Measurements from ENCODE around the gene CALR3. TPM values are rescaled to one million over a fixed set of nuclear protein-coding genes. Genes with fewer than 3 reads are reported as not detected.

Gene CALR3
- total and polyA plus RNA-seq, 10 of the 15 experiments (the other 5 are each of a cell fraction or from before 2014, with no cell fraction given): 0.05 to 0.45 (median 0.12) TPM; not detected in 2

DNA sequence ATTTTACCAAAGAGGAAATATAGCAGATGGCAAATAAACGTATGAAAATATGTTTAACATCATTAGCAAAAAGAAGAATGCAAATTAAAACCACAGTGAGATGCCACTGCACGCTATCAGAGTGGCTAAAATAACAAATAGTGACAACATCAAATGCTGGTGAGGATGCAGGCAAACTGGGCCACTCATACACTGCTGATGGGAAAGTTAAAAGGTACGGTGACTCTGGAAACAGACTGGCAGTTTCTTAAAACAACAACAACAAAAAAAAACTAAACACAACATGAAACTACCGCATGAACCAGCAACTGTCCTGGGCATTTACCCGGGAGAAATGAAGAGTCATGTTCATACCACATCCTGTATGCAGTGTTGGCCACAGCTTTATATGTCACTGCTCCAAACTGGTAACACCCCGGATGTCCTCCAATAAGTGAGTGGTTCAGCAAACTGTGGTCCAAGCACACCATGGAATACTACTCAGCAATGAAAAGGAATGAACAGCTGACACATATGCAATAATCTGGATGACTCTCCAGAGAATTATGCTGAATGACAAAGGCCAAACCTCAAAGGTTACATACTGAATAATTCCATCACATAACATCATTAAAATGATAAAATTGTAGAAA is 46.5 kb downstream of the CALR3 start (continued):
- TF ChIP-seq, protein P1, sequence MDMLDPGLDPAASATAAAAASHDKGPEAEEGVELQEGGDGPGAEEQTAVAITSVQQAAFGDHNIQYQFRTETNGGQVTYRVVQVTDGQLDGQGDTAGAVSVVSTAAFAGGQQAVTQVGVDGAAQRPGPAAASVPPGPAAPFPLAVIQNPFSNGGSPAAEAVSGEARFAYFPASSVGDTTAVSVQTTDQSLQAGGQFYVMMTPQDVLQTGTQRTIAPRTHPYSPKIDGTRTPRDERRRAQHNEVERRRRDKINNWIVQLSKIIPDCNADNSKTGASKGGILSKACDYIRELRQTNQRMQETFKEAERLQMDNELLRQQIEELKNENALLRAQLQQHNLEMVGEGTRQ (IDR thresholded peaks at IDR 0.05; ENCODE audit: borderline replicate concordance, low read depth, low read length): no peak
- no peak for TF ChIP-seq IRF3 (IDR thresholded peaks at IDR 0.05)
- TF ChIP-seq LARP7 (IDR thresholded peaks at IDR 0.05): no peak
- TF ChIP-seq, protein P2, sequence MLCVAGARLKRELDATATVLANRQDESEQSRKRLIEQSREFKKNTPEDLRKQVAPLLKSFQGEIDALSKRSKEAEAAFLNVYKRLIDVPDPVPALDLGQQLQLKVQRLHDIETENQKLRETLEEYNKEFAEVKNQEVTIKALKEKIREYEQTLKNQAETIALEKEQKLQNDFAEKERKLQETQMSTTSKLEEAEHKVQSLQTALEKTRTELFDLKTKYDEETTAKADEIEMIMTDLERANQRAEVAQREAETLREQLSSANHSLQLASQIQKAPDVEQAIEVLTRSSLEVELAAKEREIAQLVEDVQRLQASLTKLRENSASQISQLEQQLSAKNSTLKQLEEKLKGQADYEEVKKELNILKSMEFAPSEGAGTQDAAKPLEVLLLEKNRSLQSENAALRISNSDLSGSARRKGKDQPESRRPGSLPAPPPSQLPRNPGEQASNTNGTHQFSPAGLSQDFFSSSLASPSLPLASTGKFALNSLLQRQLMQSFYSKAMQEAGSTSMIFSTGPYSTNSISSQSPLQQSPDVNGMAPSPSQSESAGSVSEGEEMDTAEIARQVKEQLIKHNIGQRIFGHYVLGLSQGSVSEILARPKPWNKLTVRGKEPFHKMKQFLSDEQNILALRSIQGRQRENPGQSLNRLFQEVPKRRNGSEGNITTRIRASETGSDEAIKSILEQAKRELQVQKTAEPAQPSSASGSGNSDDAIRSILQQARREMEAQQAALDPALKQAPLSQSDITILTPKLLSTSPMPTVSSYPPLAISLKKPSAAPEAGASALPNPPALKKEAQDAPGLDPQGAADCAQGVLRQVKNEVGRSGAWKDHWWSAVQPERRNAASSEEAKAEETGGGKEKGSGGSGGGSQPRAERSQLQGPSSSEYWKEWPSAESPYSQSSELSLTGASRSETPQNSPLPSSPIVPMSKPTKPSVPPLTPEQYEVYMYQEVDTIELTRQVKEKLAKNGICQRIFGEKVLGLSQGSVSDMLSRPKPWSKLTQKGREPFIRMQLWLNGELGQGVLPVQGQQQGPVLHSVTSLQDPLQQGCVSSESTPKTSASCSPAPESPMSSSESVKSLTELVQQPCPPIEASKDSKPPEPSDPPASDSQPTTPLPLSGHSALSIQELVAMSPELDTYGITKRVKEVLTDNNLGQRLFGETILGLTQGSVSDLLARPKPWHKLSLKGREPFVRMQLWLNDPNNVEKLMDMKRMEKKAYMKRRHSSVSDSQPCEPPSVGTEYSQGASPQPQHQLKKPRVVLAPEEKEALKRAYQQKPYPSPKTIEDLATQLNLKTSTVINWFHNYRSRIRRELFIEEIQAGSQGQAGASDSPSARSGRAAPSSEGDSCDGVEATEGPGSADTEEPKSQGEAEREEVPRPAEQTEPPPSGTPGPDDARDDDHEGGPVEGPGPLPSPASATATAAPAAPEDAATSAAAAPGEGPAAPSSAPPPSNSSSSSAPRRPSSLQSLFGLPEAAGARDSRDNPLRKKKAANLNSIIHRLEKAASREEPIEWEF (IDR thresholded peaks at IDR 0.05; ENCODE audit: insufficient replicate concordance, low read depth, low read length): no peak
- TF ChIP-seq, protein P3, sequence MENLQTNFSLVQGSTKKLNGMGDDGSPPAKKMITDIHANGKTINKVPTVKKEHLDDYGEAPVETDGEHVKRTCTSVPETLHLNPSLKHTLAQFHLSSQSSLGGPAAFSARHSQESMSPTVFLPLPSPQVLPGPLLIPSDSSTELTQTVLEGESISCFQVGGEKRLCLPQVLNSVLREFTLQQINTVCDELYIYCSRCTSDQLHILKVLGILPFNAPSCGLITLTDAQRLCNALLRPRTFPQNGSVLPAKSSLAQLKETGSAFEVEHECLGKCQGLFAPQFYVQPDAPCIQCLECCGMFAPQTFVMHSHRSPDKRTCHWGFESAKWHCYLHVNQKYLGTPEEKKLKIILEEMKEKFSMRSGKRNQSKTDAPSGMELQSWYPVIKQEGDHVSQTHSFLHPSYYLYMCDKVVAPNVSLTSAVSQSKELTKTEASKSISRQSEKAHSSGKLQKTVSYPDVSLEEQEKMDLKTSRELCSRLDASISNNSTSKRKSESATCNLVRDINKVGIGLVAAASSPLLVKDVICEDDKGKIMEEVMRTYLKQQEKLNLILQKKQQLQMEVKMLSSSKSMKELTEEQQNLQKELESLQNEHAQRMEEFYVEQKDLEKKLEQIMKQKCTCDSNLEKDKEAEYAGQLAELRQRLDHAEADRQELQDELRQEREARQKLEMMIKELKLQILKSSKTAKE (IDR thresholded peaks at IDR 0.05; ENCODE audit: low read depth, poor library complexity, severe bottlenecking): peak; percentile 70
- TF ChIP-seq RUNX3 (IDR thresholded peaks at IDR 0.05; ENCODE audit: low read length): peak; percentile 96
- TF ChIP-seq ZSCAN29 (IDR thresholded peaks at IDR 0.05): no peak; the same call in 1 of the 2 replicates
- TF ChIP-seq ZBED1 (IDR thresholded peaks at IDR 0.05; ENCODE audit: borderline replicate concordance): peak; percentile 74; the same call in 1 of the 2 replicates
- TF ChIP-seq, protein P4, sequence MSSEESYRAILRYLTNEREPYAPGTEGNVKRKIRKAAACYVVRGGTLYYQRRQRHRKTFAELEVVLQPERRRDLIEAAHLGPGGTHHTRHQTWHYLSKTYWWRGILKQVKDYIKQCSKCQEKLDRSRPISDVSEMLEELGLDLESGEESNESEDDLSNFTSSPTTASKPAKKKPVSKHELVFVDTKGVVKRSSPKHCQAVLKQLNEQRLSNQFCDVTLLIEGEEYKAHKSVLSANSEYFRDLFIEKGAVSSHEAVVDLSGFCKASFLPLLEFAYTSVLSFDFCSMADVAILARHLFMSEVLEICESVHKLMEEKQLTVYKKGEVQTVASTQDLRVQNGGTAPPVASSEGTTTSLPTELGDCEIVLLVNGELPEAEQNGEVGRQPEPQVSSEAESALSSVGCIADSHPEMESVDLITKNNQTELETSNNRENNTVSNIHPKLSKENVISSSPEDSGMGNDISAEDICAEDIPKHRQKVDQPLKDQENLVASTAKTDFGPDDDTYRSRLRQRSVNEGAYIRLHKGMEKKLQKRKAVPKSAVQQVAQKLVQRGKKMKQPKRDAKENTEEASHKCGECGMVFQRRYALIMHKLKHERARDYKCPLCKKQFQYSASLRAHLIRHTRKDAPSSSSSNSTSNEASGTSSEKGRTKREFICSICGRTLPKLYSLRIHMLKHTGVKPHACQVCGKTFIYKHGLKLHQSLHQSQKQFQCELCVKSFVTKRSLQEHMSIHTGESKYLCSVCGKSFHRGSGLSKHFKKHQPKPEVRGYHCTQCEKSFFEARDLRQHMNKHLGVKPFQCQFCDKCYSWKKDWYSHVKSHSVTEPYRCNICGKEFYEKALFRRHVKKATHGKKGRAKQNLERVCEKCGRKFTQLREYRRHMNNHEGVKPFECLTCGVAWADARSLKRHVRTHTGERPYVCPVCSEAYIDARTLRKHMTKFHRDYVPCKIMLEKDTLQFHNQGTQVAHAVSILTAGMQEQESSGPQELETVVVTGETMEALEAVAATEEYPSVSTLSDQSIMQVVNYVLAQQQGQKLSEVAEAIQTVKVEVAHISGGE (CRISPR knock-in tag; IDR thresholded peaks at IDR 0.05): no peak
- TF ChIP-seq EZH2 (IDR thresholded peaks at IDR 0.05; ENCODE audit: borderline replicate concordance, control insufficient read depth, low read depth, low read length): no peak
- no peak for TF ChIP-seq CBX3 (IDR thresholded peaks at IDR 0.05; ENCODE audit: borderline replicate concordance, low read depth)

Data from GM12878 (cell line).